Endothelial cell of umbilical vein (primary cell): ENCODE results near the gene MKNK1. TPM values are rescaled to one million over a fixed set of nuclear protein-coding genes. Genes with fewer than 3 reads are reported as not detected.

ENCODE experiments used
- BruUV-seq: library from RNA; stranded (reverse); fragments of 400-500 nt; replicated peaks from 2 replicates; lab custom pipeline; 2021; lab: Mats Ljungman, UMichigan
- CTCF ChIA-PET: fragments of 300-600, 350-600 bp; sonication (Branson Sonifier 250); formaldehyde crosslinking; loops from one replicate; lab custom pipeline; 2021; ENCODE audit warnings: antibody characterized with exemption, inconsistent platforms; lab: Charles Lee
- POLR2A ChIA-PET: fragments of 300-600, 350-600 bp; sonication (Branson Sonifier 250); formaldehyde crosslinking; loops from one replicate; lab custom pipeline; 2021; ENCODE audit warnings: antibody characterized with exemption, inconsistent platforms; lab: Charles Lee
- DNase-seq: peaks from one replicate; pipeline ENCODE4 v3.0.0-alpha.2; 2011; ENCODE audit warnings: low read depth, low spot score
- FAIRE-seq: peaks from 2 replicates; lab custom pipeline; 2011; peaks lifted over from hg19 to GRCh38; lab: Jason Lieb, UNC
- H2AFZ ChIP-seq: 2 replicates; pipeline ENCODE4 v1.6.0; 2012; ENCODE audit warnings: low read depth, low read length, control low read depth, inconsistent platforms
- H3K27ac ChIP-seq: 2 replicates; pipeline ENCODE4 v1.5.1; 2011; ENCODE audit warnings: low read depth, mild to moderate bottlenecking, control low read depth, low read length, moderate library complexity; ENCODE audit not compliant: insufficient read depth
- H3K27me3 ChIP-seq, 2 experiments: 2 replicates each; pipeline versions ENCODE4 v1.6.0 to v1.6.1; 2011; ENCODE audit warnings: low read length in 2 of 2, mixed read lengths in 1 of 2; ENCODE audit not compliant: control insufficient read depth in 2 of 2, insufficient read depth in 2 of 2
- H3K36me3 ChIP-seq, 2 experiments: 2 replicates in 1 of 2; 3 replicates in 1 of 2; pipeline ENCODE4 v1.5.1; 2011; ENCODE audit warnings: low read length in 2 of 2, mild to moderate bottlenecking in 1 of 2, moderate library complexity in 1 of 2; ENCODE audit not compliant: control insufficient read depth in 2 of 2, insufficient read depth in 2 of 2; ENCODE audit errors: extremely low read depth in 1 of 2
- H3K4me1 ChIP-seq: 3 replicates; pipeline ENCODE4 v1.5.1; 2011; ENCODE audit warnings: mild to moderate bottlenecking, low read length; ENCODE audit not compliant: control insufficient read depth, insufficient read depth; ENCODE audit errors: extremely low read depth
- H3K4me2 ChIP-seq: 2 replicates; pipeline ENCODE4 v1.6.1; 2011; ENCODE audit warnings: low read length, control low read depth, mixed read lengths; ENCODE audit not compliant: insufficient read depth
- H3K4me3 ChIP-seq, 3 experiments: fragments of 200-600 bp in 1 of 3; sonication (generic), shearing (Covaris generic) in 1 of 3; replicated peaks in 1 of 3; 2 replicates each; pipeline ENCODE4 v1.5.1; 2011 to 2016; ENCODE audit warnings: control low read depth in 3 of 3, low read length in 3 of 3, mild to moderate bottlenecking in 2 of 3, inconsistent platforms in 1 of 3, low read depth in 1 of 3, moderate library complexity in 1 of 3; ENCODE audit not compliant: insufficient read depth in 1 of 3
- H3K79me2 ChIP-seq: 2 replicates; pipeline ENCODE4 v1.6.0; 2012; ENCODE audit warnings: low read length, inconsistent platforms; ENCODE audit not compliant: control insufficient read depth, insufficient read depth
- H3K9ac ChIP-seq: replicated peaks from 2 replicates; pipeline ENCODE3; 2011; ENCODE audit warnings: low read length, control low read depth; ENCODE audit not compliant: insufficient read depth; ENCODE audit errors: extremely low read depth
- H3K9me1 ChIP-seq: replicated peaks from 3 replicates; pipeline ENCODE4 v1.6.0; 2011; ENCODE audit warnings: mild to moderate bottlenecking, low read length; ENCODE audit not compliant: control insufficient read depth, insufficient read depth; ENCODE audit errors: extremely low read depth
- H3K9me3 ChIP-seq: replicated peaks from 2 replicates; pipeline ENCODE4 v1.5.1; 2012; ENCODE audit warnings: low read length, inconsistent platforms; ENCODE audit not compliant: control insufficient read depth, insufficient read depth
- H4K20me1 ChIP-seq: replicated peaks from 2 replicates; pipeline ENCODE3; 2011; ENCODE audit warnings: mild to moderate bottlenecking, low read length; ENCODE audit not compliant: control insufficient read depth, insufficient read depth; ENCODE audit errors: extremely low read depth
- EZH2 ChIP-seq: IDR thresholded peaks from 2 replicates; pipeline ENCODE4 v1.6.1; 2012; ENCODE audit warnings: borderline replicate concordance, low read depth, mild to moderate bottlenecking, moderate library complexity, low read length, inconsistent platforms; ENCODE audit not compliant: severe bottlenecking
- FOS ChIP-seq: IDR thresholded peaks from 2 replicates; pipeline ENCODE4 v1.6.1; 2011; ENCODE audit warnings: mild to moderate bottlenecking, low read length, moderate library complexity, borderline replicate concordance; ENCODE audit not compliant: insufficient read depth
- GATA2 ChIP-seq: IDR thresholded peaks from 2 replicates; pipeline ENCODE4 v1.7.0; 2011; ENCODE audit warnings: low read depth, mild to moderate bottlenecking, moderate library complexity, mixed read lengths, low read length; ENCODE audit not compliant: insufficient read length, insufficient read depth
- JUN ChIP-seq: IDR thresholded peaks from 2 replicates; pipeline ENCODE4 v1.6.1; 2011; ENCODE audit warnings: borderline replicate concordance, low read depth; ENCODE audit not compliant: insufficient read length, insufficient read depth
- MYC ChIP-seq: IDR thresholded peaks from one replicate; pipeline ENCODE4 v1.6.1; 2011; ENCODE audit warnings: mild to moderate bottlenecking, low read depth, low read length
- POLR2A ChIP-seq: IDR thresholded peaks from 2 replicates; pipeline ENCODE4 v1.6.1; 2012; ENCODE audit warnings: low read depth, mild to moderate bottlenecking, control low read depth, low read length
- POLR2AphosphoS5 ChIP-seq: IDR thresholded peaks from 2 replicates; pipeline ENCODE4 v1.6.1; 2012; ENCODE audit warnings: low read depth, mild to moderate bottlenecking, control low read depth, low read length, moderate library complexity; ENCODE audit not compliant: insufficient read depth
- dilution Hi-C: fragments of 300-500 bp; cut with MboI; formaldehyde crosslinking; loops from one replicate; pipeline ENCODE4 v1.15.0; 2019; ENCODE audit warnings: low sequenced_read_pairs; ENCODE audit not compliant: extremely low pct_ligation_motif_present
- intact Hi-C: fragments of 100-400 bp; cut with micrococcal nuclease; formaldehyde crosslinking; loops from one replicate; pipeline ENCODE4 v1.10.0; 2022
- polyA plus RNA-seq, 4 experiments: library from polyadenylated mRNA; depleted of rRNA in 3 of 4; stranded (reverse) in 3 of 4; unstranded in 1 of 4; fragments of >200 nt; gene quantifications; 2 replicates each; pipeline versions ENCODE4 v1.2.1 to v1.2.3, GENCODE V29; 2011 to 2012; ENCODE audit warnings: missing spikeins in 1 of 4
- total RNA-seq: library from RNA; stranded (reverse); gene quantifications from 2 replicates; pipeline ENCODE4 v1.2.3, GENCODE V29; 2021
- TF ChIP-seq, protein P1 (sequence below), 2 donors: IDR thresholded peaks; 1 replicate in 1 of 2; 2 replicates in 1 of 2; pipeline ENCODE4 v1.5.1; 2011; ENCODE audit warnings: low read length in 2 of 2, mild to moderate bottlenecking in 2 of 2, moderate library complexity in 2 of 2, control low read depth in 1 of 2, inconsistent platforms in 1 of 2, low read depth in 1 of 2; ENCODE audit not compliant: insufficient read depth in 1 of 2; ENCODE audit errors: extremely low read depth in 1 of 2
- TF ChIP-seq, protein P2 (sequence below): IDR thresholded peaks from 2 replicates; pipeline ENCODE4 v1.6.1; 2011; ENCODE audit not compliant: insufficient read depth, insufficient read length

Gene MKNK1
- total and polyA plus RNA-seq, 2 donors (not counting 3 experiments of a cell fraction or from before 2014, with no cell fraction given): 32.9 to 42.6 TPM

DNA sequence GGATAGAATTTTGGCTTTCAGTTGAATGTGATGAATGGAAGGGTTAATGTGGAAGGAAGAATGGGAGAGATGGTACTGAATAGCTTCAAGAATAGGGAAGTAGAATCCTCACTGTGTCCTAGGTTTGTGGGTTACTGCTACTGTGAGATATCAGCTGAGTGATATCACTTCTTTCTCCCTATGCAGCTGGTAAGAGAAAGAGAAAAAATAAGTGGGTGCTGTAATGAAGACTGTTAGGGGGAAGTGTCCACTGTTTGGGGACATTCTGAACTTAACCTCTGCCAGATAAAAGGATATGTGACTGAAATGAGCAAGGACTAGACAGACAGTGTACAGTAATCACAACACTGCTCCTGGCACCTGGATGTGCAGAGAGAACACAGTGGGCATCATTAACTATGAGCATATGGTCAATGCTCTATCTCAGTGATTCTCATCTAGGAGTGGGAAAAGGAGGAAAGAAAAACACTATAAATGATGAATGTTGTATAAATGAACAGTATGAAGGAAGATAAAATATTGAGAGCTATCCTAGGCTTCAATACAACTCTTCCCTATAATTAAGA is 38.1 kb upstream of the MKNK1 start:
- DNase-seq: no peak
- Histone ChIP-seq H3K9me1 (no peaks in the 10 kb centered on the region), H4K20me1 (no peaks in the 10 kb centered on the region), H3K9me3 (no peaks in the 10 kb centered on the region), H2AFZ (no peak overlapping the region), H3K4me2 (no peak overlapping the region), H3K79me2 (no peaks in the 10 kb centered on the region), H3K4me3 (no peak overlapping the region), H3K9ac (no peak overlapping the region), H3K27ac (no peak overlapping the region), H3K27me3 (no peaks in the 10 kb centered on the region), H3K36me3 (peaks cover 0 to 3% of the 10 kb centered on the region in 2 experiments), H3K4me1 (no peaks in the 10 kb centered on the region)
- no TSS peak for BruUV-seq
- FAIRE-seq: no peak
- no peak for TF ChIP-seq POLR2AphosphoS5
- TF ChIP-seq POLR2A: no peak
- TF ChIP-seq, protein P1, sequence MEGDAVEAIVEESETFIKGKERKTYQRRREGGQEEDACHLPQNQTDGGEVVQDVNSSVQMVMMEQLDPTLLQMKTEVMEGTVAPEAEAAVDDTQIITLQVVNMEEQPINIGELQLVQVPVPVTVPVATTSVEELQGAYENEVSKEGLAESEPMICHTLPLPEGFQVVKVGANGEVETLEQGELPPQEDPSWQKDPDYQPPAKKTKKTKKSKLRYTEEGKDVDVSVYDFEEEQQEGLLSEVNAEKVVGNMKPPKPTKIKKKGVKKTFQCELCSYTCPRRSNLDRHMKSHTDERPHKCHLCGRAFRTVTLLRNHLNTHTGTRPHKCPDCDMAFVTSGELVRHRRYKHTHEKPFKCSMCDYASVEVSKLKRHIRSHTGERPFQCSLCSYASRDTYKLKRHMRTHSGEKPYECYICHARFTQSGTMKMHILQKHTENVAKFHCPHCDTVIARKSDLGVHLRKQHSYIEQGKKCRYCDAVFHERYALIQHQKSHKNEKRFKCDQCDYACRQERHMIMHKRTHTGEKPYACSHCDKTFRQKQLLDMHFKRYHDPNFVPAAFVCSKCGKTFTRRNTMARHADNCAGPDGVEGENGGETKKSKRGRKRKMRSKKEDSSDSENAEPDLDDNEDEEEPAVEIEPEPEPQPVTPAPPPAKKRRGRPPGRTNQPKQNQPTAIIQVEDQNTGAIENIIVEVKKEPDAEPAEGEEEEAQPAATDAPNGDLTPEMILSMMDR (IDR thresholded peaks at IDR 0.05; ENCODE audit: extremely low read depth in 1 of 2, insufficient read depth in 1 of 2, low read depth in 1 of 2, low read length in 2 of 2): no peak
- no peak for TF ChIP-seq EZH2
- TF ChIP-seq MYC: no peak
- TF ChIP-seq GATA2: no peak
- TF ChIP-seq, protein P2, sequence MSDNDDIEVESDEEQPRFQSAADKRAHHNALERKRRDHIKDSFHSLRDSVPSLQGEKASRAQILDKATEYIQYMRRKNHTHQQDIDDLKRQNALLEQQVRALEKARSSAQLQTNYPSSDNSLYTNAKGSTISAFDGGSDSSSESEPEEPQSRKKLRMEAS: no peak
- TF ChIP-seq JUN: no peak
- no peak for TF ChIP-seq FOS
- intact Hi-C loops (no loop called here), dilution Hi-C loops (no loop called here)
- POLR2A ChIA-PET: no interaction called here
- CTCF ChIA-PET: interaction anchor here (1.4 kb wide), 1 partner anchor 11 kb away, joined by 6 read pairs; no protein-coding TSS in a partner anchor
